ENCODE data around the gene FANCM. TPM values are rescaled to one million over a fixed set of nuclear protein-coding genes. Genes with fewer than 3 reads are reported as not detected.

FANCM gene
- total RNA-seq, 1 experiment from 2014 or later: 20.8 TPM

- ChIA-PET CTCF (no interaction called here), POLR2A (ENCODE audit: low non-redundant PET) (no interaction called here)
- no TSS peak for BruUV-seq (replicated peaks)
- H3K4me3 ChIP-seq (ENCODE audit: low read depth, low read length, poor library complexity, severe bottlenecking): no peak overlapping the region
- DNase-seq (ENCODE audit: low spot score): no peak
- no peaks in the 10 kb centered on the region for H3K9me3 ChIP-seq (ENCODE audit: low read depth, low read length, poor library complexity, severe bottlenecking)
- H3K4me1 ChIP-seq (ENCODE audit: insufficient read depth, low read length, poor library complexity, severe bottlenecking): peaks cover 4% of the 10 kb centered on the region
- no peaks in the 10 kb centered on the region for H3K27me3 ChIP-seq (replicated peaks; ENCODE audit: insufficient read depth, low read depth, low read length, poor library complexity)
- H3K27ac ChIP-seq (ENCODE audit: low read depth, low read length, poor library complexity, severe bottlenecking): no peak overlapping the region
- peaks cover 46% of the 10 kb centered on the region for H3K36me3 ChIP-seq (ENCODE audit: insufficient read depth, low read length, poor library complexity, severe bottlenecking)
- TF ChIP-seq CTCF (conservative IDR thresholded peaks at IDR 0.05; ENCODE audit: low read depth, low read length) (no peak), EZH2 (IDR thresholded peaks at IDR 0.05; ENCODE audit: borderline replicate concordance, low read depth, low read length, poor library complexity, severe bottlenecking) (no peak)
- intact Hi-C loops (cut with micrococcal nuclease; ENCODE audit: unreplicated experiment): no loop called here
Observed at GRCh38 chr14:45094275-45094674, 41.5 kb upstream of the FANCM start.

GRCh38 chr14:45095143-45095542 is 40.6 kb upstream of the FANCM start:
- no TSS peak for BruUV-seq (replicated peaks)
- ChIA-PET CTCF (no interaction called here), POLR2A (ENCODE audit: low non-redundant PET) (no interaction called here)

GRCh38 chr14:45096218-45096617 is 39.5 kb upstream of the FANCM start:
- H3K4me3 ChIP-seq (ENCODE audit: low read depth, low read length, poor library complexity, severe bottlenecking): no peak overlapping the region
- H3K27ac ChIP-seq (ENCODE audit: low read depth, low read length, poor library complexity, severe bottlenecking): no peak overlapping the region
- no peaks in the 10 kb centered on the region for H3K27me3 ChIP-seq (replicated peaks; ENCODE audit: insufficient read depth, low read depth, low read length, poor library complexity)
- ChIA-PET POLR2A (ENCODE audit: low non-redundant PET) (no interaction called here), CTCF (interaction anchor here (0.7 kb wide), 1 partner anchor 389 kb away, joined by 7 read pairs; no protein-coding TSS in a partner anchor)
- H3K9me3 ChIP-seq (ENCODE audit: low read depth, low read length, poor library complexity, severe bottlenecking): no peaks in the 10 kb centered on the region
- TSS peak; percentile 4 for BruUV-seq (replicated peaks)
- no peak for DNase-seq (ENCODE audit: low spot score)
- peaks cover 64% of the 10 kb centered on the region for H3K36me3 ChIP-seq (ENCODE audit: insufficient read depth, low read length, poor library complexity, severe bottlenecking)
- no peak for TF ChIP-seq CTCF (conservative IDR thresholded peaks at IDR 0.05; ENCODE audit: low read depth, low read length)
- TF ChIP-seq EZH2 (IDR thresholded peaks at IDR 0.05; ENCODE audit: borderline replicate concordance, low read depth, low read length, poor library complexity, severe bottlenecking): no peak
- intact Hi-C loops (cut with micrococcal nuclease; ENCODE audit: unreplicated experiment): no loop called here
- no peaks in the 10 kb centered on the region for H3K4me1 ChIP-seq (ENCODE audit: insufficient read depth, low read length, poor library complexity, severe bottlenecking)

More at GRCh38 chr14:45095143-45095542, 40.6 kb upstream of the FANCM start:
- Histone ChIP-seq H3K27ac (ENCODE audit: low read depth, low read length, poor library complexity, severe bottlenecking) (no peak overlapping the region), H3K9me3 (ENCODE audit: low read depth, low read length, poor library complexity, severe bottlenecking) (no peaks in the 10 kb centered on the region), H3K4me3 (ENCODE audit: low read depth, low read length, poor library complexity, severe bottlenecking) (no peak overlapping the region), H3K4me1 (ENCODE audit: insufficient read depth, low read length, poor library complexity, severe bottlenecking) (no peaks in the 10 kb centered on the region), H3K27me3 (replicated peaks; ENCODE audit: insufficient read depth, low read depth, low read length, poor library complexity) (no peaks in the 10 kb centered on the region), H3K36me3 (ENCODE audit: insufficient read depth, low read length, poor library complexity, severe bottlenecking) (peaks cover 54% of the 10 kb centered on the region)
- intact Hi-C loops (cut with micrococcal nuclease; ENCODE audit: unreplicated experiment): no loop called here
- no peak for DNase-seq (ENCODE audit: low spot score)
- TF ChIP-seq EZH2 (IDR thresholded peaks at IDR 0.05; ENCODE audit: borderline replicate concordance, low read depth, low read length, poor library complexity, severe bottlenecking) (no peak), CTCF (conservative IDR thresholded peaks at IDR 0.05; ENCODE audit: low read depth, low read length) (no peak)

Measured in A673 (cell line).